GM21390 (cell line): ENCODE data around the gene PROSER2.

ENCODE experiments used
- ATAC-seq: cut with Tn5 transposase; IDR thresholded peaks from one replicate; pipeline ENCODE4 v1.9.1; 2021; ENCODE audit not compliant: unreplicated experiment

Gene PROSER2

DNA sequence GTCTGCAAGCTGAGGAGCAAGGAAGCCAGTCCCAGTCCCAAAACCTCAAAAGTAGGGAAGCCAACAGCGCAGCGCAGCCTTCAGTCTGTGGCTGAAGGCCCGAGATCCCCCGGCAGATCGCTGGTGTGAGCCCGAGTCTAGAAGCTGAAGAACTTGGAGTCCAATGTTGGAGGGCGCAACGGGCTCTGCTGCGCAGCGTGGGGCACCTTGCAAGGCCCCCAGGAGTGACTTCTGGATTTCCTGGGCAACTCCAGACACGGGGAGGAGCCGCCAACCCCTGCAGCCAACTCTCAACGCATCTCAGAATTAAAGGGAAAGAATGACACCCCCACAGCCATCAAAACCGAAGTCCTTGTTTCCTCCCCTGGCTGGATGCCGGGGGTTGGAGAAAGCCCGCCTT lies 18.8 kb upstream of the PROSER2 start:
- no peak for ATAC-seq

DNA sequence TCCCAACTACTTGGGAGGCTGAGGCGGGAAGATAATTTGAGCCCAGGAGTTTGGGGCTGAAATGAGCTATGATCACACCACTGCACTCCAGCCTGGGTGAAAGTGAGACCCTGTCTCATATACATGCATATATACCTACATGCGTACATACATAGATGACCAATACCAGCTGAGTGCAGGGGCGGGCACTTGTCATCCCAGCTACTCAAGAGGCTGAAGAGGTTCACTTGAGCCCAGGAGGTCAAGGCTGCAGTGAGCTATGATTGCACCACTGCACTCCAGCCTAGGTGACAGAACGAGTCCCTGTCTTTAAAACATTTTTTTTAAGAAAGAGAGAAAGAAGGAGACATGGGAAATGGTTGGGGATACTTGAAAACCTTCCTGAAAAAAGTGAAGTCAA lies 17.4 kb upstream of the PROSER2 start:
- no peak for ATAC-seq

DNA sequence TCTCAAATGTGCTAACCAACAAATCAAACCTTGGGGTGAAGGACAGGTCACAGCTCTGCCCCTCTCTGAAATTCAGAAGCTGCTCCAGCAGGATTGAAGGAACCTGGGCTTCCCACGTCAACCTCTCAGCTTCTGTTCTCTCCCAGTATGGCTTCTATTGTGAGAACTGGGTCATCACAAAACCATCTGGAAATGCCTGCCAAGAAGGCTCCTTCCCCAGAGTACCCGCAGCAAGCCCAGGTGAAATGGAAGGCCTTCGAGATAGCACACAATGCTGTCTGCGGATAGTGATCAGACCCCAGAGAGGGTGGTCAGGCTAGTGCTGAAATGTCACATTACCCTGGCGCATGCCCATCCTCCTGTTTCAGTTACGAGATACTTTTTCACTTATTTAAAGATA lies 16.4 kb upstream of the PROSER2 start:
- no peak for ATAC-seq

DNA sequence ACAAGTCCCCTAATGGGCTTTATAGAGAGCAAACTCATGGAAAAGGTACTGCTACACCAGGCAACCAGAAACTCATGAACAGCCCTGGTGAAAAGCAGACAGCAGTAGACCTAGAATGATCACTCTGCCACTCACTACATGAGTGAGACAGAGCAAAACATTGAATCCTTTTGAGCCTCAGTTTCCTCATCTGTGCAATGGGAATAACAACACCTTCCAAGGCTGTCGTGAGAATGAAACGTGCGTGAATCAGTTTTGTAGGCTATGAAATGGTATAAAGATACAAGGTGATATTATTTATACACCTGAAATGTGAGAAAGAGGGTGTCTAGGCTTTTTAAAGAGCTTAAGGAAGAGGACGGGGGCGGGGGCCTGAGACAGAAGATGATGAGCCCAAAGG lies 14.3 kb upstream of the PROSER2 start:
- no peak for ATAC-seq

DNA sequence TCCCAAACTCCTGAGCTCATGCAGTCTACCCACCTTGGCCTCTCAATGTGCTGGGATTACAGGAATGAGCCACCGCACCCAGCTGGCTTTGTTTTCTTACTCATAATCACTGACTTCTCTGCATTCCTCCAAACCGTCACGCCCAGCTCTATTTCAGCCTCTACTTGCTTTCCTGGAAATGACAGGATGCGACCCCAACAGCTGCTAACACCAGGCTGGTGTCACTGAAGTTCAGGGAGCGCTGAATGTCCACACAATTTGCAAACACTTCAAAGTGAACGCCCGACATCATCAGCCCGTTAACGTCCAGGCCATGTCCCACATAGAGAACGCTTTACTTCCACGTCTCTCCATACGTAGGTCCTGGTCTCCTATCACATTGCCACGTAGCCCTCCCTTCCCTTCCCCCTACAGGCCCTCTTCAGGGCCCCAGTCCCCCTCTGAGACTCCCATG lies 12.8 kb upstream of the PROSER2 start:
- no peak for ATAC-seq

DNA sequence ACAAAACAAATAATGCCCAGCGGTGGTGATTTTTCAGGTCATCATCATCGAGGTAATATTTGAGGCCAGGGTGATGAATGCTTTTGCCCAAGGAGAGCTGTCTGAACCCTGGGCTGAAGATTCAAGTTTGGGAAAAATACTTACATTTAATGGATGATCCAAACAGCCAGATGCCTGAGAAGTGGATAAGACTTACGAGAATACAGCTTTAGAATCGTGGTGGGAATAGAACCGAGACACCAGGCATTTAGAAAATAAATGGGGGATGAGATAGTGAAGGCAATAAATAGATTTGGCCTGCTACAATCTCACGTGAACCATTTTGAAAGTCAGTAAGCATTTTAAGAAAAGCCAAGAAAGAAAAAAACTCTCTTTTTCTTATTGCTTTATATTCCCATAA lies 12.2 kb upstream of the PROSER2 start:
- ATAC-seq = no peak

DNA sequence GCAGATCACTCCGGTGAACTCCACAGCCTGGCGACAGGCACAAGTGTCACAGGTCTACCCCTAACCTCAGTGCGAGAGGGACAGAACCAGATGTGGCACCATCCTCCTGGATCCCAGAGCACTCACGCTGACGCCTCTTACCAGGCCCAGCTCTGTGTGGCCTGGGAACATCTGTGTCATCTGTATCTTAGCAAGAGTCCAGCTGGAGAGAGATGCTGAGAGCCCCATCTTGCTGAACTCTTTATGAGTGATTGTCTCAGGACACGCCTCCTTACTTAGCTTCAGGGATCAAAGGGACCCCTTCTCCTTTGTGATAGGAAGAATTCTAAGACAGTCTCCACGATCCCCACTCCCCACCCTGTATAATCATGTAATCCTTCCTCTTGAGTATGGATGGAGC lies 10.0 kb upstream of the PROSER2 start:
- ATAC-seq = no peak

DNA sequence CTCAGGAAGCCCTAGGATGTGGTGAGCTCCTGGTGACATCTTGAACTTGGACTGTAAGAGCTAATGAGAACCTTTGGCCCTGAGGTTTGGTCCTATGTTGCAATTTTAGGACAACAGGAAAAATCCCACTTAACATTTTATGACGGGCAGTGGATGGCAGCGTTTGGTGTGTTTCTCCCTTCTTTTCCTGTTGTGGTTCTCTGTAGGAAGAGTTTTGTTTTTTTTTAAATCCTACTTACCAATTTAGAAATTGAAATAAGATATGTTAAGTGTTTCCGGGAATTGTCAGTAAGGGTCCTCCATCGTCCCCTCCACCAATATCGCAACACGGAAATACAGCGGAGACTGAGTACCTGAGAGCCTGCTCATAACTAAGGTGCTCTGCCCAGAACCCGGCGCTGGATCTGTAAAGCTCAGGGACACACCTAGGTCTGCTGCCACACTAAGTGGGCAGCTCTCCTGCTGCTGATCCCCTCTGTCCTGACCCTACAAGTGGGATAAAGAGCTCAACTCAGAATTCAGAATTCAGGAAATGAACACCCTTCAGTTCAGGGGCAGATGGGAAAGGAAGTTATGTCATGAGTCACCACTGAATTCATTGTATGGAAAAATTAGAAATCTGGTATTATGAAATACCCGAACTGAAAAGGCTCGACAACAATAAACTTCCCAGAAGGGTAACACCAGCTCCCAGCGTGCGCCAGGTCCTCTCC lies 9.1 kb upstream of the PROSER2 start:
- no peak for ATAC-seq

DNA sequence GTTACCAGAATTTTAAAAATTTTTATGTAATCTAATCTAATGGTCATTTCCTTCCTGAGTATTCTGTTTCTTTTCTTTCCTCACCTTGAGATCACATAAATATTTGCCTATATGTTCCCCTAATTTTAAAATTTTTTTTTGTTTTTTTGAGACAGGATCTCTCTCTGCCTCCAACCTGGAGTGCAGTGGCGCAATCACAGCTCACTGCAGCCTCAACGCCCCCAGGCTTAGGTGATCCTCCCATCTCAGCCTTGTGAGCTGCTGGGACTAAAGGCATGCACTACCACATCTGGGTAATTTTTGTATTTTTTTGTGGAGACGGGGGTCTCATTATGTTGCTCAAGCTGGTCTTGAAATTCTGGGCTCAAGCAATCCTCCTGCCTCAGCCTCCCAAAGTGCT lies 4.1 kb upstream of the PROSER2 start:
- ATAC-seq = no peak

DNA sequence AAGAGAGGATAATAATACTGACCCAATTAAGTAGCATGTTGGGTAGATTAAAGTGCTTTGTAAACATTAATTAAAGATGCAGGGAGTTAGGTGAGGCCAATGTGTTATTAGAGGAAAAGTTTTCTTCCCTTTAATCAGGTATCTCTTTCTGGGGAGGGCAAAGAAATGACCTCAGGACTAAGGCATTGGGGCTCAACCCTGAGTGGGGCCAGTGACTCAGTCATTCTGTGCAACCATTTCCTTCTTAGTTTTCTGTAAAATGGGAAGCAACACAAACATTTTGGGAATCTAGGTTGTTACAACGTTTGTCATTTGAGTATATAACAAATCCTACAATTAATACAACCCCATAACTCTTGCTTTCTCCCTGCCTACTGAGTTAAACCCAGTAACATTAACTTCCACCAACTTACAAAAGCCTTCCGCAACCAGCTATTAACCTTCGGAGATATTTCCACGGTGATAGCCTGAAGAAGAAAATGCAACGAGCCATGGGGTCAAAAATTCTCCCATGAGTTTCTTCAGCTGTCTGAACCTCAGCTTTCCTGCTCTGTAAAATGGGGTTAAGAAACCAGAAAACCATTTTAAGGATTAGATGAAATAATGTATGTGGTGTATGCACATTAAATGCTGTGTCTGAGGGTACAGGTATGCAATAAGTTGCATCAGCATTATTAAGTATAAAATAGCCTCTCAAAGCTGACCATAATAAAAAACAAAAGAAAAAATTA lies 965 bp upstream of the PROSER2 start:
- ATAC-seq = no peak

DNA sequence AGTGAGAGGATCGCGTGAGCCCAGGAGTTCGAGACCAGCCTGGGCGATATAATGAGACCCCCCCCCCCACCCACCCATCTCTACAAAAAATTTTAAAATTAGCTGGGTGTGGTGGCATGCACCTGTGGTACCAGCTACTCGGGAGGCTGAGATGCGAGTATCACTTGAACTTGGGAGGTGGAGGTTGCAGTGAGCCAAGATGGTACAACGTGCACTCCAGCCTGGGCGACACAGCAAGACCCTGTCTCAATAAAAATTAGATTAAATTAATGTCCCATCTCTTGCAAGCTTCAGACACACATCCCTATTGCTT lies 391 bp upstream of the PROSER2 start:
- ATAC-seq = no peak

DNA sequence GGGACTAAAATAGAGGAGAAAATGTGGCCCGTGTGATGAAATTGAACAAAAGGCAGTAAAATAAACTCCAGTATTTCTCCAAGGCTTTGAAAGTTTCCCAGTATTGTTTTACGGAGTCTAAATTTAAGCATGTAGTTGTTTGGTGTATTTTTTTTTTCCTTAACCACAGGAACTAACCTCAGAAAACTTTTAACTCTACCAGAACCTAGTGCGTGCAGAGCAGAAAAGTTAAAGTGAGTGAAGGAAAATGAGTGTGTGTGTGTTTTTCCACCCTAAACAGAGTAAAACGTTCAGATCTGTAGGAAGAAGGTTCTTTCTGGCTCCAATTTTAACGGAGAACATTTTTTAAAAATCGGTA lies 812 bp downstream of the PROSER2 start:
- ATAC-seq = no peak

DNA sequence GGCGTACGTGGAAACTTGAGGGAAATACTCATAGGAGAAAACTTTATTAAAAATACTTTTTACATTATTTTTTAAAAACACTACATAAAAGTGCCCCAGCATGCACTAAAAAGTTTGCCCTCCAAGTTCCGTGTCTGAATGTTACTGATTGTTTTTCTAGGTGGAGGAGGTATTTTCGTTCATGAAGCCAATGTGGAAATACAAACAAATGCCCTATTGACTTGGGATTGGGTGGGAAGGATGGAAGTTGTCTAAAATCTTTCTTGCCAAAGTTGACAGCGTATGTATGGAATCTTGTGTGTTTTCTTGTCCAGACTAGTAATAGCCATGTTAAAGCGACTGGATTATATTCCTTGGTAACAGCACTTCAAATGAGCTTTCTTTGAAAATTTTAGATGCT lies 1.2 kb downstream of the PROSER2 start:
- no peak for ATAC-seq

DNA sequence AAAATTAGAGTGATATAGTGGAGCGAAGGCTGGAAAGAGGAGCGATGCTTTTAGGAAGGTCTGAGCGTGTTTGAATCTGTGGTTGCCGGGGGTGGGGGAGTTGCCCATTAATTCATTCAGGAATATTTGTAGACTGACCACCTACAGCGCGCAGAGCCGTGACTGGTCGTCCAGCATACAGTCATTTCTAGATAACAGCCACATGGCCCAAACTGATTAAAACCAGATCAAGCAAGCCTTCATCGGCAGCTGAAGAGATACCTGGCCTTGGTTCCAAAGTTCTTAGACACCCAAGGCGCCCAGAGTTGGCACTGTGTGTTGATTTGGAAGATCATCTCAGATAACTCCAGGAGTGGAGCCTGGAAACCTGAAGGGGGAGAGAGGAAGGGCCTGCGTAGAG lies 1.7 kb downstream of the PROSER2 start:
- ATAC-seq = no peak

DNA sequence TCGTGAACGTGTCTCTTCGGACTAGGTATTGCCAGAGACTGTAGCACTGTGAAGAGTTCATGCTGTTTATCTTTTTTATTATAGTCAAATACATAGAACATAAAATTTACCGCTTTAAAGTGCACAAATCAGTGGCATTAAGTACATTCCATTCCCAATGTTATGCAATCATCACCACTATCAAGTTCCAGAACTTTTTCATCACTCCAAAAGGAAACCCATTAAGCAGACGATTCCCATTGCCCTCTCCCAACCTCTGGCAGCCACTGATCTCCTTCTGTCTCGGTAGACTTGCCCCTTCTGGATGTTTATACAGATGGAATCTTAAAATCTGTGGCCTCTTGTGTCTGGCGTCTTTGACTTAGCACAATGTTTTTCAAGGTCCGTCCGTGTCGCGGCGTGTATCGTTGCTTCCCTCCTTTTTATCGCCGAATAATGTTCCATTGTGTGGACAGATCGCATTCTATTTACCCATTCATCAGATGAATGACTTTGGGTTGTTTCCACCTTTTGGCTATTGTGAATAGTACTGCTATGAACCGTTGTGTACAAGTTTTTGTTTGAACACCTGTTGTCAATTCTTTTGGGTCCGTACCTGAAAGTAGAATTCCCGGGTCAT lies 2.7 kb downstream of the PROSER2 start:
- no peak for ATAC-seq

DNA sequence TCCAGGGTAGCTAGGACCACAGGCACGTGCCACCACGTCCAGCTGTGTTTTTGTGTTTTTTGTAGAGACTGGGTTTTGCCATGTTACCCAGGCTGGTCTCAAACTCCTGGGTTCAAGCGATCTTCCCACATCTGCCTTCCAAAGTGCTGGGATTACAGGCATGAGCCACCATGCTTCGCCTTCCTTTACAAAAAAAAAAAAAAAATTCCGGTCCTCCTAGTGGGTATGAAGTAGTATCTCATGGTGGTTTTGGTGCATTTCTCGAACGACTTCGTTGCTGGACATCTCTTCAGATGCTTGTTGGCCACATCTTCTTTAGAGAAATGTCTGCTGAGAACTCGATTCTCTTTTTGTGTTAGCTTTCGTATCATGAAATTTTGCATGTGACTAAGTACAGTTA lies 3.9 kb downstream of the PROSER2 start:
- no peak for ATAC-seq

DNA sequence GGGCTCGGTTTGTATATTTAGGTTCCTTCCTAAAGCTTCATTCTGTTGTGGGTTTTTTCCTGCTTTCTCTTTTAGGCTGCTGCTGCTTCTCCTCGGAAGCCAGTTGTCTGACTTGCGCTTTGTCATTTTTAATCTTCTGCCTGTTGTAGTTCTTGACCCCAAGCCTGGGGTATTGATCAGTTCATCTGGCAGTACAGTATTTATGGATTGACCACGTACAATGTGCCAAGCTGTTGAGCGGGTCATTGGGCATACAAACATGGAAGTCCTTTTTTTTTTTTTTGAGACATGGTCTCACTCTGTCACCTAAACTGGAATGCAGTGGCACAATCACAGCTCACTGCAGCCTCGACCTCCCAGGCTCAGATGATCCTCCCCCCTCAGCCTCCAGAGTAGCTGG lies 4.3 kb downstream of the PROSER2 start:
- no peak for ATAC-seq

DNA sequence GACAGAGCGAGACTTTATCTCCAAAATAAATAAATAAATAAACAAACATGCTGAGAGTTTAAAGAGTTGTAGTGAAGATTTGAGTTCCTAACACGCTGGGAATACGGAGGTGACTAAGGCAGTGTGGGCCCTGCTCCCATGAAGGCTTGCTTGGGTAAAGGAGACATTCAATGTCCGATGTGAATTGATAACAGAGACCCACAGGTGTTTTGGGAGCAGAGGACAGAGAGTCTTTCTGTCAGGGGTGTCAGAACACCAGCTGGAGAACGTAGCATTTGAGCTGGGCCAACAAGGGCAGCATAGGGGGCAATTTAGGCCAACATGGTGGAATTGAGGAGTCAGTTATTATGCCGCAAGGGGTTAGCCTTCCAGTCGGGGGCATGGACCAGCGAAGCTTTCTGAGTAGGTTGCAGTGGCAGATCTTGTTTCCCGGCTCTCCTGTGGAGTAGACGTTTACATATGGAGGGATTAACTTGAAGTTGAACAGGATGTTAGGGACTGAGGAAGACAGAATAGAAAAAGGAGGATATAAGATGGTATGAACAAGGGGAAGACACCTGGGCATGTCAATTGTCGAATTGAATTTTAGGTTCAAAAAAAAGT lies 5.6 kb downstream of the PROSER2 start:
- no peak for ATAC-seq

DNA sequence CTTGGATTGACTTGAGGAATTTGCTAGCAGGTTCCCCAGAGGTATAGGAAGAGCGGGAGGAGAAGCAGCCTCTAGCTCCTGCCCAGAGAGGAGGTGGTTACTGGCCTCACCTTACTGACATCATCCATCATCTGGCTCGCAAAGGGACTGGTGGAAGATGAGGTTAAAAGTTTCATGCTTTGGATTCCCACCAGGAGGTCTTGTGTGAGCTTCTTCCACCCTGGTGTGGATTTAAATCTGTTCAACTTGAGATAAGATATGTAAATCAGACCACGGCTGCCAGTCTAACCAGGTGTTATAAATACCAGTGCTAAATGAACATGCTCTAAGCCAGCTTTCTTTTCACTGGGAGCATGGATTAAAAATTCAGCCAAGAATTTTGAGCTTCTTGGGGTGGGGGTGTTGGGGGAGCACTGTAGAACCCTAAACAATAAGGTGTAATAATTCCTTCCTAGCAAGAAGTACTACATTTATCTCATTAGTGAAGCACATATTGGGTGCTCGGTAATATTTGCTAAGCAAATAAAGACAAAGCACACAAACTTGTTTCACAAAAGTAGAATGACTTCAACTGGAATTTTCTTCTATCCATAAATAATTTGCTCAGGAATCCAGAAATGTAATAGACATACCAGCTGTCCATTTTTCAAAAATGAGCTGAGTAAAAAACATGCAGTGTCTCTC lies 7.8 kb downstream of the PROSER2 start:
- no peak for ATAC-seq

DNA sequence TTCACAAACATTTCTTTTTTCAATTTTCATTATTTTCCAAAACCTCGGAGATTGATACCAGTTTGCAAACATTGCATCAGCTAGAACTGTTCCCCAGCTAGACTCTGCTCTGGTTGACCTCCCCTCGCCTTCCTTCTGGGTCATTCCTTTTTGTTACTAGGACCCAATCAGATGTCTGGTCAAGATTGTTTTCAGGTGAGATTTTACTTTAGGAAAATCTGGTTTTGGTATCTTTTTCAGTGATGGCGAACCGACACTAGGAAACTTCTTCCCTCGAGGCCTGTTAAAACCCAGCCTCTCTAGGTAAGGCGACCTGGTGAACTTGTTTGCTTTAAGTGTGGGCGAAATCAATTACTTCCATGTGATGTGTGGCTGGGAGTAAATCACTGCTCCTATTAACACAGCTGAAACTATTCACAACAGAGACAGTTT lies 8.4 kb downstream of the PROSER2 start:
- no peak for ATAC-seq

DNA sequence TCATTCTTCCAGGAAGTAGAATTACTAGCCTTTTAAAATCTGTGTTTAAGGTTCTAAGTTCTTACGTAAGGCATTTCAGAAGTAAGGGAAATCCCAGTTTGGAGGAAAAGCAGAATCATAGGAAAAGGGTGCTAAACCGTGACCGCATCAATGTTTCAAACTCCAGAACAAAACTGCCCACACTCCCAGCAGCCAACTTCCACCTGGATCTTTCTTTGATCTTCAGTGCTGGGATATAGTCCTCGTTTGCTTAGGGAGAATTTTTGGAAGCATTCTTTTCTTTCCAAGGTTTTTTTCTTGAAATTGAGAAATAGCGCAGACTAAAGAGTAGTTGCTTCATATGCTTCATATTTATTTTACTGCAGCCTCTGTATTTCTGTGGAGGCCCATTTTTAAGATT lies 8.9 kb downstream of the PROSER2 start:
- no peak for ATAC-seq

DNA sequence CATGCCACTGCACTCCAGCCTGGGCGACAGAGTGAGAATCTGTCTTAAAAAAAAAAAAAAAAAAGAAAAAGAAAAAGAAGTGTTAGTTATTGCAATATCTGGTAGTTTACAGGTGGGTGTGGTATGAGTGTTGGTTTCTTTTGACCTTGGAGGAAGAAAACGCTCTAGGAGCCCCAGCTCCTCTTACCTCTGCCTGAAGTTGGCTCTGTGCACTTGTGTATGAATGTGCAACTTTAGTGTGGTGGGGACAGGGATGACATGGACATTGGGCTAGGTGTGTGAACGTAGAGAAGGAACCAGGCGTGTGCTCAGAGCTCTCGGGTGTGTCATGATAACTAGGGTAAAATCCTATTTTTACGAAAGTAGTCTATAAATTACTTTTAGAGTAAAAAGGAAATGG lies 11.9 kb downstream of the PROSER2 start:
- ATAC-seq = no peak
